Measurements from ENCODE around the gene DHCR24.

Gene DHCR24

GRCh38 chr1:54836594-54836993 is 50.4 kb downstream of the DHCR24 start:
- Histone ChIP-seq H3K4me1 (ENCODE audit: control insufficient read depth, insufficient read depth, low read length) (no peaks in the 10 kb centered on the region), H3K9ac (ENCODE audit: low read depth, low read length) (no peak overlapping the region), H3K27me3 (ENCODE audit: control insufficient read depth, insufficient read depth, low read length) (no peaks in the 10 kb centered on the region), H3K36me3 (ENCODE audit: control insufficient read depth, insufficient read depth, low read length) (no peaks in the 10 kb centered on the region), H3K4me3 (ENCODE audit: low read depth, low read length) (no peak overlapping the region), H3K9me3 (ENCODE audit: control insufficient read depth, insufficient read depth, low read length) (no peaks in the 10 kb centered on the region)

GRCh38 chr1:54835970-54836369 is 51.0 kb downstream of the DHCR24 start:
- Histone ChIP-seq H3K4me1 (ENCODE audit: control insufficient read depth, insufficient read depth, low read length) (no peaks in the 10 kb centered on the region), H3K4me3 (ENCODE audit: low read depth, low read length) (no peak overlapping the region), H3K27me3 (ENCODE audit: control insufficient read depth, insufficient read depth, low read length) (no peaks in the 10 kb centered on the region), H3K9me3 (ENCODE audit: control insufficient read depth, insufficient read depth, low read length) (no peaks in the 10 kb centered on the region), H3K36me3 (ENCODE audit: control insufficient read depth, insufficient read depth, low read length) (no peaks in the 10 kb centered on the region), H3K9ac (ENCODE audit: low read depth, low read length) (no peak overlapping the region)

- no peaks in the 10 kb centered on the region for H3K27me3 ChIP-seq (ENCODE audit: control insufficient read depth, insufficient read depth, low read length)
- no peaks in the 10 kb centered on the region for H3K36me3 ChIP-seq (ENCODE audit: control insufficient read depth, insufficient read depth, low read length)
- no peaks in the 10 kb centered on the region for H3K9me3 ChIP-seq (ENCODE audit: control insufficient read depth, insufficient read depth, low read length)
- H3K9ac ChIP-seq (ENCODE audit: low read depth, low read length), result no peak overlapping the region
- H3K4me3 ChIP-seq (ENCODE audit: low read depth, low read length), result no peak overlapping the region
- no peaks in the 10 kb centered on the region for H3K4me1 ChIP-seq (ENCODE audit: control insufficient read depth, insufficient read depth, low read length)
Observed at GRCh38 chr1:54835131-54835898, 51.7 kb downstream of the DHCR24 start.

- Histone ChIP-seq H3K4me3 (ENCODE audit: low read depth, low read length) (no peak overlapping the region), H3K4me1 (ENCODE audit: control insufficient read depth, insufficient read depth, low read length) (no peaks in the 10 kb centered on the region), H3K9ac (ENCODE audit: low read depth, low read length) (no peak overlapping the region), H3K9me3 (ENCODE audit: control insufficient read depth, insufficient read depth, low read length) (no peaks in the 10 kb centered on the region), H3K36me3 (ENCODE audit: control insufficient read depth, insufficient read depth, low read length) (no peaks in the 10 kb centered on the region), H3K27me3 (ENCODE audit: control insufficient read depth, insufficient read depth, low read length) (no peaks in the 10 kb centered on the region)
Observed at GRCh38 chr1:54834007-54834541, 52.9 kb downstream of the DHCR24 start.

GRCh38 chr1:54833121-54833520 is 53.9 kb downstream of the DHCR24 start:
- H3K9me3 ChIP-seq (ENCODE audit: control insufficient read depth, insufficient read depth, low read length), result no peaks in the 10 kb centered on the region
- H3K36me3 ChIP-seq (ENCODE audit: control insufficient read depth, insufficient read depth, low read length), result no peaks in the 10 kb centered on the region
- no peak overlapping the region for H3K4me3 ChIP-seq (ENCODE audit: low read depth, low read length)
- no peak overlapping the region for H3K9ac ChIP-seq (ENCODE audit: low read depth, low read length)
- no peaks in the 10 kb centered on the region for H3K4me1 ChIP-seq (ENCODE audit: control insufficient read depth, insufficient read depth, low read length)
- H3K27me3 ChIP-seq (ENCODE audit: control insufficient read depth, insufficient read depth, low read length), result no peaks in the 10 kb centered on the region

GRCh38 chr1:54826226-54826816 is 60.7 kb downstream of the DHCR24 start:
- no peak overlapping the region for H3K4me3 ChIP-seq (ENCODE audit: low read depth, low read length)

GRCh38 chr1:54825696-54826095 is 61.3 kb downstream of the DHCR24 start:
- Histone ChIP-seq H3K9me3 (ENCODE audit: control insufficient read depth, insufficient read depth, low read length) (no peaks in the 10 kb centered on the region), H3K36me3 (ENCODE audit: control insufficient read depth, insufficient read depth, low read length) (no peaks in the 10 kb centered on the region), H3K9ac (ENCODE audit: low read depth, low read length) (no peak overlapping the region), H3K4me1 (ENCODE audit: control insufficient read depth, insufficient read depth, low read length) (no peaks in the 10 kb centered on the region), H3K4me3 (ENCODE audit: low read depth, low read length) (no peak overlapping the region), H3K27me3 (ENCODE audit: control insufficient read depth, insufficient read depth, low read length) (no peaks in the 10 kb centered on the region)

More at GRCh38 chr1:54826226-54826816, 60.7 kb downstream of the DHCR24 start:
- no peak overlapping the region for H3K9ac ChIP-seq (ENCODE audit: low read depth, low read length)
- no peaks in the 10 kb centered on the region for H3K36me3 ChIP-seq (ENCODE audit: control insufficient read depth, insufficient read depth, low read length)
- no peaks in the 10 kb centered on the region for H3K27me3 ChIP-seq (ENCODE audit: control insufficient read depth, insufficient read depth, low read length)
- no peaks in the 10 kb centered on the region for H3K4me1 ChIP-seq (ENCODE audit: control insufficient read depth, insufficient read depth, low read length)
- no peaks in the 10 kb centered on the region for H3K9me3 ChIP-seq (ENCODE audit: control insufficient read depth, insufficient read depth, low read length)

GRCh38 chr1:54823670-54824069 is 63.3 kb downstream of the DHCR24 start:
- H3K36me3 ChIP-seq (ENCODE audit: control insufficient read depth, insufficient read depth, low read length), result no peaks in the 10 kb centered on the region
- H3K27me3 ChIP-seq (ENCODE audit: control insufficient read depth, insufficient read depth, low read length), result no peaks in the 10 kb centered on the region
- H3K4me1 ChIP-seq (ENCODE audit: control insufficient read depth, insufficient read depth, low read length), result no peaks in the 10 kb centered on the region
- no peak overlapping the region for H3K4me3 ChIP-seq (ENCODE audit: low read depth, low read length)
- no peak overlapping the region for H3K9ac ChIP-seq (ENCODE audit: low read depth, low read length)
- H3K9me3 ChIP-seq (ENCODE audit: control insufficient read depth, insufficient read depth, low read length), result no peaks in the 10 kb centered on the region

GRCh38 chr1:54819733-54820132 is 67.3 kb downstream of the DHCR24 start:
- no peaks in the 10 kb centered on the region for H3K36me3 ChIP-seq (ENCODE audit: control insufficient read depth, insufficient read depth, low read length)

GRCh38 chr1:54819195-54819536 is 67.8 kb downstream of the DHCR24 start:
- Histone ChIP-seq H3K4me3 (ENCODE audit: low read depth, low read length) (no peak overlapping the region), H3K9me3 (ENCODE audit: control insufficient read depth, insufficient read depth, low read length) (no peaks in the 10 kb centered on the region), H3K9ac (ENCODE audit: low read depth, low read length) (no peak overlapping the region), H3K4me1 (ENCODE audit: control insufficient read depth, insufficient read depth, low read length) (peaks cover 4% of the 10 kb centered on the region), H3K36me3 (ENCODE audit: control insufficient read depth, insufficient read depth, low read length) (no peaks in the 10 kb centered on the region), H3K27me3 (ENCODE audit: control insufficient read depth, insufficient read depth, low read length) (no peaks in the 10 kb centered on the region)

More at GRCh38 chr1:54819733-54820132, 67.3 kb downstream of the DHCR24 start:
- Histone ChIP-seq H3K9ac (ENCODE audit: low read depth, low read length) (no peak overlapping the region), H3K9me3 (ENCODE audit: control insufficient read depth, insufficient read depth, low read length) (no peaks in the 10 kb centered on the region), H3K4me3 (ENCODE audit: low read depth, low read length) (no peak overlapping the region), H3K4me1 (ENCODE audit: control insufficient read depth, insufficient read depth, low read length) (no peaks in the 10 kb centered on the region), H3K27me3 (ENCODE audit: control insufficient read depth, insufficient read depth, low read length) (no peaks in the 10 kb centered on the region)

GRCh38 chr1:54818461-54819194 is 68.4 kb downstream of the DHCR24 start:
- no peak overlapping the region for H3K4me3 ChIP-seq (ENCODE audit: low read depth, low read length)
- no peak overlapping the region for H3K9ac ChIP-seq (ENCODE audit: low read depth, low read length)
- no peaks in the 10 kb centered on the region for H3K9me3 ChIP-seq (ENCODE audit: control insufficient read depth, insufficient read depth, low read length)
- no peaks in the 10 kb centered on the region for H3K27me3 ChIP-seq (ENCODE audit: control insufficient read depth, insufficient read depth, low read length)
- no peaks in the 10 kb centered on the region for H3K36me3 ChIP-seq (ENCODE audit: control insufficient read depth, insufficient read depth, low read length)
- peaks cover 10% of the 10 kb centered on the region for H3K4me1 ChIP-seq (ENCODE audit: control insufficient read depth, insufficient read depth, low read length)

All from iPS-15b (cell line).